ENCODE measurements around the gene KRT76. TPM values are rescaled to one million over a fixed set of nuclear protein-coding genes. Genes with fewer than 3 reads are reported as not detected.

The KRT76 gene
- polyA plus RNA-seq, 1 of the 3 experiments (the other 2 are of a cell fraction) = not detected

Small RNAs within 50 kb of the gene (small RNA-seq; reads per million reads assigned to genes)
- 0 reads per million in 7 experiments for gene AC107016.2

Other genes starting within 250 kb of the KRT76 start
- gene KRT71, start 224.2 kb downstream of the KRT76 start, polyA plus RNA-seq (2012; rRNA removed) = not detected in 2 replicates
- gene KRT74, start 203.5 kb downstream of the KRT76 start, polyA plus RNA-seq (2012; rRNA removed) = not detected in 2 replicates
- not detected in 2 replicates for gene KRT72, start 175.9 kb downstream of the KRT76 start, polyA plus RNA-seq (2012; rRNA removed)
- gene KRT73, start 158.8 kb downstream of the KRT76 start, polyA plus RNA-seq (2012; rRNA removed) = not detected in 2 replicates
- gene KRT2, start 125.1 kb downstream of the KRT76 start, polyA plus RNA-seq (2012; rRNA removed) = not detected in 2 replicates
- gene KRT1, start 96.9 kb downstream of the KRT76 start, polyA plus RNA-seq (2012; rRNA removed) = not detected in 2 replicates
- gene KRT77, start 73.8 kb downstream of the KRT76 start, polyA plus RNA-seq (2012; rRNA removed) = not detected in 2 replicates
- not detected in 2 replicates for gene KRT3, start 18.8 kb upstream of the KRT76 start, polyA plus RNA-seq (2012; rRNA removed)
- not detected in 2 replicates for gene KRT4, start 36.8 kb upstream of the KRT76 start, polyA plus RNA-seq (2012; rRNA removed)
- gene KRT79, start 57.0 kb upstream of the KRT76 start, polyA plus RNA-seq (2012; rRNA removed) = not detected in 2 replicates
- not detected in 2 replicates for gene KRT78, start 71.6 kb upstream of the KRT76 start, polyA plus RNA-seq (2012; rRNA removed)
- 47.7 and 49.4 TPM in 2 replicates for gene KRT8, start 127.7 kb upstream of the KRT76 start, polyA plus RNA-seq (2012; rRNA removed)
- 332 and 351 TPM in 2 replicates for gene KRT18, start 171.8 kb upstream of the KRT76 start, polyA plus RNA-seq (2012; rRNA removed)
- 267 and 292 TPM in 2 replicates for gene EIF4B, start 229.1 kb upstream of the KRT76 start, polyA plus RNA-seq (2012; rRNA removed)

Measured in SK-N-SH (cell line).